ENCODE results near the gene LSM7.

- TF ChIP-seq, protein P1, sequence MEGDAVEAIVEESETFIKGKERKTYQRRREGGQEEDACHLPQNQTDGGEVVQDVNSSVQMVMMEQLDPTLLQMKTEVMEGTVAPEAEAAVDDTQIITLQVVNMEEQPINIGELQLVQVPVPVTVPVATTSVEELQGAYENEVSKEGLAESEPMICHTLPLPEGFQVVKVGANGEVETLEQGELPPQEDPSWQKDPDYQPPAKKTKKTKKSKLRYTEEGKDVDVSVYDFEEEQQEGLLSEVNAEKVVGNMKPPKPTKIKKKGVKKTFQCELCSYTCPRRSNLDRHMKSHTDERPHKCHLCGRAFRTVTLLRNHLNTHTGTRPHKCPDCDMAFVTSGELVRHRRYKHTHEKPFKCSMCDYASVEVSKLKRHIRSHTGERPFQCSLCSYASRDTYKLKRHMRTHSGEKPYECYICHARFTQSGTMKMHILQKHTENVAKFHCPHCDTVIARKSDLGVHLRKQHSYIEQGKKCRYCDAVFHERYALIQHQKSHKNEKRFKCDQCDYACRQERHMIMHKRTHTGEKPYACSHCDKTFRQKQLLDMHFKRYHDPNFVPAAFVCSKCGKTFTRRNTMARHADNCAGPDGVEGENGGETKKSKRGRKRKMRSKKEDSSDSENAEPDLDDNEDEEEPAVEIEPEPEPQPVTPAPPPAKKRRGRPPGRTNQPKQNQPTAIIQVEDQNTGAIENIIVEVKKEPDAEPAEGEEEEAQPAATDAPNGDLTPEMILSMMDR (IDR thresholded peaks at IDR 0.05): no peak
- TF ChIP-seq POLR2A (IDR thresholded peaks at IDR 0.05): no peak
Measured at GRCh38 chr19:2325281-2326046, 2.9 kb downstream of the LSM7 start.

All from uterus (tissue), 2 donors.